GM06990 (cell line): ENCODE data around the gene PDHX.

Experiments
- DNase-seq: peaks from one replicate; pipeline ENCODE4 v3.0.0-alpha.2; 2011; ENCODE audit not compliant: insufficient read length; ENCODE audit errors: extremely low read depth
- H3K27me3 ChIP-seq: replicated peaks from 2 replicates; pipeline ENCODE4 v1.6.0; 2011; ENCODE audit warnings: low read length; ENCODE audit not compliant: control insufficient read depth, insufficient read depth
- H3K36me3 ChIP-seq: 2 replicates; pipeline ENCODE4 v1.5.1; 2011; ENCODE audit warnings: low read length; ENCODE audit not compliant: control insufficient read depth, insufficient read depth
- H3K4me3 ChIP-seq: replicated peaks from 2 replicates; pipeline ENCODE4 v1.5.1; 2011; ENCODE audit warnings: low read depth, mild to moderate bottlenecking, control low read depth, low read length
- TF ChIP-seq, protein P1 (sequence below): IDR thresholded peaks from 2 replicates; pipeline ENCODE4 v1.5.1; 2011; ENCODE audit warnings: low read length, control low read depth, mild to moderate bottlenecking, inconsistent platforms; ENCODE audit not compliant: insufficient read depth, poor library complexity, severe bottlenecking

Gene PDHX

DNA sequence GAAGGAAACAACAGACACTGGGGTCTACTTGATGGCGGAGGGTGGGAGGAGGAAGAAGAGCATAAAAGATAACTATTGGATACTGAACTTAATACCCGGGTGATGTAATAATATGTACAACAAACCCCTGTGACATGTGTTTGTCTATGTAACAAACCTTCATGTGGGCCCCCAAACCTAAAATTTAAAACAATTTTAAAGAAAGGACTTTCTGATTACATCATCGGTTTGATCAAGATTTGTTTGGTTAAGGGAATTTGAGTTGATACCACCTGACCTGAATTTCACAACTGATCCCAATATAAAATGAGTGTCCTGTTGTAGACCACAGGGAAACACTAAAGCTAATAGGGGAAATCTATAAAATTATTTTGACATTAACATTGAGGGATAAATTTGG, 34.5 kb upstream of the PDHX start:
- Histone ChIP-seq H3K27me3 (no peaks in the 10 kb centered on the region), H3K4me3 (no peak overlapping the region), H3K36me3 (no peaks in the 10 kb centered on the region; the same call in 1 of the 2 replicates)
- no peak for DNase-seq
- TF ChIP-seq, protein P1, sequence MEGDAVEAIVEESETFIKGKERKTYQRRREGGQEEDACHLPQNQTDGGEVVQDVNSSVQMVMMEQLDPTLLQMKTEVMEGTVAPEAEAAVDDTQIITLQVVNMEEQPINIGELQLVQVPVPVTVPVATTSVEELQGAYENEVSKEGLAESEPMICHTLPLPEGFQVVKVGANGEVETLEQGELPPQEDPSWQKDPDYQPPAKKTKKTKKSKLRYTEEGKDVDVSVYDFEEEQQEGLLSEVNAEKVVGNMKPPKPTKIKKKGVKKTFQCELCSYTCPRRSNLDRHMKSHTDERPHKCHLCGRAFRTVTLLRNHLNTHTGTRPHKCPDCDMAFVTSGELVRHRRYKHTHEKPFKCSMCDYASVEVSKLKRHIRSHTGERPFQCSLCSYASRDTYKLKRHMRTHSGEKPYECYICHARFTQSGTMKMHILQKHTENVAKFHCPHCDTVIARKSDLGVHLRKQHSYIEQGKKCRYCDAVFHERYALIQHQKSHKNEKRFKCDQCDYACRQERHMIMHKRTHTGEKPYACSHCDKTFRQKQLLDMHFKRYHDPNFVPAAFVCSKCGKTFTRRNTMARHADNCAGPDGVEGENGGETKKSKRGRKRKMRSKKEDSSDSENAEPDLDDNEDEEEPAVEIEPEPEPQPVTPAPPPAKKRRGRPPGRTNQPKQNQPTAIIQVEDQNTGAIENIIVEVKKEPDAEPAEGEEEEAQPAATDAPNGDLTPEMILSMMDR: no peak

DNA sequence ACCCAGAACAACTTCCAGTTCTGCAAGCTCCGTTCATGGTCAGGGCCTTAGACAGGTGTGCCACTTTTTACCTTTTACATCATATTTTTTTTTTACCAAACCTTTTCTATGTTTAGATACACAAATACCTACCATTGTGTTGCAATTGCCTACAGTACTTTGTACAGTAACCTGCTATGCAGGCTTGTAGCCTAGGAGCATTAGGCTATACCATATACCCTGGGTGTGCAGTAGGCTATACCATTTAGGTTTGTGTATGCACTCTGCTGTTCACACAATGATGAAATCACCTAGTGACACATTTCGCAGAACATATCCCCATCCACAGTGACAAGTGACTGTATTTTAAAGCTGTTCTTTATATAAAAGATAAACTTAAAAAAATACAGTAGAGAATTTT, 29.8 kb upstream of the PDHX start:
- H3K36me3 ChIP-seq: no peaks in the 10 kb centered on the region; the same call in 1 of the 2 replicates
- H3K27me3 ChIP-seq: no peaks in the 10 kb centered on the region
- no peak for DNase-seq
- TF ChIP-seq, protein P1: no peak
- no peak overlapping the region for H3K4me3 ChIP-seq

DNA sequence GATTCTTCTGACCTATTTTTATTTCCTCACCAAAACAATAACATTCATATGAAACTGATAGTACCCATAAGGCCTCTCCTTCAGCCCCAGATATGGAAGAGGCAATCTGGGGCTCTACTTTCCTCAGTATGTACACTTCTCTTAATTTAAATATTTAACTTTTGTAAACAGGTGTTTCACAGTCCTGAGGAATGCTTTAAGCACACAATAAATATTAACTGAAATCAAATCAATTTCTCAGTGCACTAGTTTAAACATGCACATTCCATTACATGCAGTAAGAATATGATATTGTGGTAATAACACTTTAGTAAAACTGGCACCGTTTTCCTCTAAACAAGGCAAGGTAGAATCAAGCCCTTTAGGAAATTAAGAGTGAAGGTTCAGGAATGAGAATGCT, 29.2 kb upstream of the PDHX start:
- no peak for DNase-seq
- Histone ChIP-seq H3K36me3 (no peaks in the 10 kb centered on the region; the same call in 1 of the 2 replicates), H3K27me3 (no peaks in the 10 kb centered on the region), H3K4me3 (no peak overlapping the region)
- TF ChIP-seq, protein P1: no peak

DNA sequence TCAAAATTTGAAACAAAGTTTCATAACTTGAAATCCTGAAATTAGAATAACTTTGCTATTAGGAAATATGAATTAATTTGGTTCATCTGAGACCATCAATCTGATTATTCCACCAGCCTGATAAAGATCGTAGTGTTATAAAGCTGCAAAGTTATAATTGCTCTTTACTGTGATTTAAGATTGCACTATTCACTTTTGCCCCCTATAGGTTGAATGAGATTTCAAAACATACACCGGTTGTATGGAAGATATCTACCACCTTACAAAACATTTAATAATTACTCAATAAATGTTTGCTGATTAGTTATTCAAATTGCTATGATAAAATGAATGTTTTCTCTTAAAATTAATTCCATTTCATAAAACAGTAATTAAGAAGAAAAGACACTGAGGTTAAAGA, 26.3 kb upstream of the PDHX start:
- Histone ChIP-seq H3K4me3 (no peak overlapping the region), H3K27me3 (no peaks in the 10 kb centered on the region), H3K36me3 (no peaks in the 10 kb centered on the region; the same call in none of the 2 replicates)
- TF ChIP-seq, protein P1: no peak
- DNase-seq: no peak

DNA sequence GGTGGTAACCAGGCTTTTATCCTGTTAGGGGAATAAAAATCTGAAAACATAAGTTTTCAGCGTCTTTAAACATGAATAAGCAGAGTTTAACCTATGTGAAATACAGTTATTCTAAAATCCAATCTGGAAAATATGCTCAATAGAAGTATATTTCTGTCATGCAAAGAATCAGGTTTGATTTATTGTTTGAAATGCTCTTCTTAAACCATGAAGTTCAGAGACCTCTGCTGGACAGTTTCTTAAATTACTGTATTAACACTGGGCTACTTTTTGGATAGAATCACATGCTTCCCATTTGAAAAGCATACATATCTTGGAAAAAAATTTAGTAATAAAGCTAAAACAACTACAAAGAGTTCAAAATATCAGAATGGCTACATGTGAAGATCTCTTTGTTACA, 25.6 kb upstream of the PDHX start:
- no peak for DNase-seq
- TF ChIP-seq, protein P1: peak; percentile 25
- Histone ChIP-seq H3K27me3 (no peaks in the 10 kb centered on the region), H3K4me3 (no peak overlapping the region), H3K36me3 (no peaks in the 10 kb centered on the region; the same call in none of the 2 replicates)

DNA sequence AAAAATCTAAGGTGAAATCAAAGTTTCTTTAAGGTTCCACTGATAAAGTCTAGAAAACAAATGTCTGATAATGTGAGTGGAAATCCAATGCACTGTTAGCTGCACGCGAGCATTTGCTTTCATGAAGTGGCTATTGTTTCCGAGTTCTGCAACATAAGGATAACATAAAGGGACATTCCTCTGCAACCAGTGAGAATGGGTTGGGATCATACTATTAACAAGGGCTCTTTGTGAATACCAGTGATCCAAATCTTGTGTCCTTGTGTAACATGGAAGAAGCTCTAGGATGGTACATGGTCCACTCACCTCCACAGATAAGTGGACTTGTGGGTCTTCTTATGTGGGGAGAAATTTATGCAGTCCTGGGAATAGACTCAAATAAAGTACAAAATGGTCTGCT, 24.8 kb upstream of the PDHX start:
- no peaks in the 10 kb centered on the region; the same call in none of the 2 replicates for H3K36me3 ChIP-seq
- H3K27me3 ChIP-seq: no peaks in the 10 kb centered on the region
- DNase-seq: no peak
- H3K4me3 ChIP-seq: no peak overlapping the region
- TF ChIP-seq, protein P1: no peak
